Esophagus squamous epithelium (tissue), 4 donors: ENCODE data around the gene TMTC2.

Experiments used
- POLR2A ChIP-seq, 4 donors: fragments of 450-650 bp; IDR thresholded peaks; one replicate each; pipeline ENCODE4 v1.6.1; 2017; ENCODE audit warnings: antibody characterized with exemption in 4 of 4, mild to moderate bottlenecking in 4 of 4, moderate library complexity in 3 of 4
- TF ChIP-seq, protein P1 (sequence below), 6 experiments: fragments of 450-650 bp in 4 of 6; fragments of 200-600 bp in 2 of 6; sonication (generic) in 2 of 6; IDR thresholded peaks; one replicate each; pipeline ENCODE4 v1.5.1; 2016 to 2019; ENCODE audit warnings: antibody characterized with exemption in 6 of 6, mild to moderate bottlenecking in 4 of 6, moderate library complexity in 4 of 6

DNA sequence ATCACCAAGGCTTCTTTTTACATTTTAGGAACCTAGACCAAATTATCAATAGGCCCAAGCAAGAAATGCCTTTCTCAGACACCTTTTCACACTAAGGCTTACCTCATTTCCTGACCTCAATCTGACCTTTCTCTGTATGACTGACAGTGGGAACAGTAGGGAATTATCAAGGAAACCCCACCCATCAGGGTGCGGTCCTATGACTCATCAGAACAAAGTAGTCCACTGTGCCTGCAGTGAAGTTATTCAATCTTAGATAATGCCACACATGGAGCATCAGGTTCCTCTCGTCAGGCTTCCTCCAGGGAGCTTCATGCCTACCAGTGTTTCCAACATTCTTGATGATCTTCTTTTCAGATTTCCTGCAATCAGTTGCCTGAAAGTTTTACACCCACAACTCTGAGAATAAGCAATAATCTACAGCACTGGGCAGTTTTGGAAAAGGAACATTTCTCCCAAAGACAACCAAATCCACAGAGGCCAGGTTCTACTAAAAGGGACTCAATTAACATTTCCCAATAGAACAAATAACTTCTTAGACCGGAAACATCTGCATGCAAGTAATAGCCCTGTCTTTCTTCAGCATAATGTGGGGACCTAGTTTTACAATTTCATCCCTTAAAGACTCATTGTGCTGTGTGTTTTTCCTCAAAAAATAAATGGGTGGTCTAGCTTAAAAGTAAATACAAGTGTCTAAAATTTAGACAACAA is 35.9 kb upstream of the TMTC2 start:
- TF ChIP-seq, protein P1, sequence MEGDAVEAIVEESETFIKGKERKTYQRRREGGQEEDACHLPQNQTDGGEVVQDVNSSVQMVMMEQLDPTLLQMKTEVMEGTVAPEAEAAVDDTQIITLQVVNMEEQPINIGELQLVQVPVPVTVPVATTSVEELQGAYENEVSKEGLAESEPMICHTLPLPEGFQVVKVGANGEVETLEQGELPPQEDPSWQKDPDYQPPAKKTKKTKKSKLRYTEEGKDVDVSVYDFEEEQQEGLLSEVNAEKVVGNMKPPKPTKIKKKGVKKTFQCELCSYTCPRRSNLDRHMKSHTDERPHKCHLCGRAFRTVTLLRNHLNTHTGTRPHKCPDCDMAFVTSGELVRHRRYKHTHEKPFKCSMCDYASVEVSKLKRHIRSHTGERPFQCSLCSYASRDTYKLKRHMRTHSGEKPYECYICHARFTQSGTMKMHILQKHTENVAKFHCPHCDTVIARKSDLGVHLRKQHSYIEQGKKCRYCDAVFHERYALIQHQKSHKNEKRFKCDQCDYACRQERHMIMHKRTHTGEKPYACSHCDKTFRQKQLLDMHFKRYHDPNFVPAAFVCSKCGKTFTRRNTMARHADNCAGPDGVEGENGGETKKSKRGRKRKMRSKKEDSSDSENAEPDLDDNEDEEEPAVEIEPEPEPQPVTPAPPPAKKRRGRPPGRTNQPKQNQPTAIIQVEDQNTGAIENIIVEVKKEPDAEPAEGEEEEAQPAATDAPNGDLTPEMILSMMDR (IDR thresholded peaks at IDR 0.05), result no peak
- peak in 1 of 4 donors; percentile 23 for TF ChIP-seq POLR2A (IDR thresholded peaks at IDR 0.05)
